CD4-positive, alpha-beta T cell treated with Interleukin-2 at 100 ng/mL for 4 hours (primary cell): ENCODE data around the gene ZC3H12D.

Source experiments
- DNase-seq: peaks from one replicate; pipeline ENCODE4 v3.0.0-alpha.2; 2020; ENCODE audit warnings: low spot score

The ZC3H12D gene

DNA sequence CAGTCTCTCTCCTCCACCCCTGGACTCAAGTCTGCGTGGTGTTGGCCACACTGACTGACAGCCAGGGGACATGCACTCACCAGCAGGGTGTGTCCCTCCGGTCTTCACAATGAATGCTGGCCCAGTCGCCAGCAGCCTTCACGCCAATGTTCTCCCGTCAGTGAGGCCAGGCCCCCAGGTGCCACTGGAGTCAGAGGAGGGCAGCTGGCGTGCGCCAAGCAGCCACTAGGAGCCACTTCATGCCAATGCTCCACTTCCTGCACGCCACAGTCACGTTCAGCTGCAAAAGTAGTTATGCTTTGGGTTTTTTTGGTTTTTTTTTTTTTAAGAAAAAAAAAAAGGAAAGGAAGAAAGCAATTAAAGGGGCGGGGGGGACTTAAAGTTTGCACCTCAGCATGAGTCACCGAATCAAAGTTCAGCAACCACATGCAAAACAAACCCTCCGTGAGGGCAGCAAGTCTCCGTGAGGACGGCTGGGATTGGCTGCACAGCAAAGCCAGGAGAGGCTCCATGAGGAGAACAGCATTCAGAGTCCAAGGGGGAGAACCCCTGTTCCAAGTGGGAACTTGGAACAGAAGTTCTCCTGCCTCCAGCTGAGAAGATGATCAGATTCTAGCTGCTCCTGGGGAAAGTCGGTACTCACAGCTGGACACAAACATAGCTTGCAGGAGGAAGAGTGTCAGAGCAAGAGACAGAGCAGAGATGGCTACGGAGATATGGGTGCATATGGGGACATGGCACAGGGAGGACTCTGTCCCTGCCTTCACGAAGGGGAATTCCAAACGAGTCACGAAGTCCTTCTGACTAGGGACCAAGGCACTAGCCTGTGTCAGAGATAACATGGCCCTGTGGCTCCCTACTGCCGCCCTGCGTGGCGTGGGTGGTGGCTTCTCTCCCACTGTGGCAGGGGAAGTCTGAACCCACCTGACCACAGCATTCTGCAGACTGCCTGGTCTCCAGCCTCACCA, at the start of gene ZC3H12D:
Gene ZC3H12D (minus strand): TSS at position 282 of the 968 bp plus-strand sequence. CDS start 10,471 bp downstream, outside the sequence.
- DNase-seq: peak; percentile 90

DNA sequence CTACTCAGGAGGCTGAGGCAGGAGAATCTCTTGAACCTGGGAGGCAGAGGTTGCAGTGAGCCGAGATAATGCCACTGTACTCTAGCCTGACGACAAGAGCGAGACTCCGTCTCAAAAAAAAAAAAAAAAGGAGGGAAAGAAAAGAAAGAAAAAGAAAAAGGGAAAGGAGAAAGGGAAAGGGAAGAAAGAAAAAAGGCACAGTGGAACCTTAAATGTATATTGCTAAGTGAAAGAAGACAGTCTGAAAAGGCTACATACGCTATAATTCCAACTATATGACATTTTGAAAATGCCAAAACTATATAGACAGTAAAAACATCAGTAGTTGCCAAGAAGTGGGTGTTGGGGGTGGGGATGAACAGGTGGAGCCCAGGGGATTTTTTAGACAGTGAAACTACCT, 44.8 kb upstream of the ZC3H12D start:
- DNase-seq: no peak

- no peak for DNase-seq
Observed at GRCh38 chr6:149515494-149515893, 30.7 kb upstream of the ZC3H12D start.

- DNase-seq: no peak
Observed at GRCh38 chr6:149513915-149514314, 29.1 kb upstream of the ZC3H12D start.

DNA sequence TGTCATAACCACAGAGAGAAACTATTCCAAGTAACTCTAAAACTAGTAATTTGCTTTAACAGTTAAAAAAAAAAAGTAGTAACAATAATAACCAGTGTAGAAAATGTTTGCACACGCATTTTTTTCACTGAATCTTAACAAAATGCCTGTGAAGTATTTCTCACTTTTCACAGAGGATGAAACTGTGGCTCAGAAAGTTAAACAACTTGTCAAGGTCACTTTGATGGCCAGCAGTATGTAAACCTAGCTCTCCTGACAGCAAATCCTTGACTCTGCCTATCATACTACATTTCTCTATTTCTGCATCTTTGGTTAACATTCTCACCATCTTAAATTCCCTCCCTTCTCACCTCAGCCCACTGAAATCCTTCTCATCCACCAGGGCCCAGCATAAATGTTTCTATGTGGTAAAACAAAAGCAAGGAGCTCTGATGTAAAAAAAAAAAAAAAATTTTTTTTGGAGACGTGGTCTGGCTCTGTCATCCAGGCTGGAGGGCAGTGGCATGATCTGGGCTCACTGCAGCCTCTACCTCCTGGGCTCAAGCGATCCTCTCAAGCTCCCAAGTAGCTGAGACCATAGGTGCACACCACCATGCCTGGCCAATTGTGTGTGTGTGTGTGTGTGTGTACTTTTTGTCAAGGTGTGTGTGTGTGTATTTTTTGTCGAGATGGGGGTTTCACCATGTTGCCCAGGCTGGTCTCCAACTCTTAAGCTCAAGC, 26.1 kb upstream of the ZC3H12D start:
- no peak for DNase-seq

- peak; percentile 74 for DNase-seq
Observed at GRCh38 chr6:149508485-149508884, 23.7 kb upstream of the ZC3H12D start.

- no peak for DNase-seq
Observed at GRCh38 chr6:149503872-149504271, 19.1 kb upstream of the ZC3H12D start.

DNA sequence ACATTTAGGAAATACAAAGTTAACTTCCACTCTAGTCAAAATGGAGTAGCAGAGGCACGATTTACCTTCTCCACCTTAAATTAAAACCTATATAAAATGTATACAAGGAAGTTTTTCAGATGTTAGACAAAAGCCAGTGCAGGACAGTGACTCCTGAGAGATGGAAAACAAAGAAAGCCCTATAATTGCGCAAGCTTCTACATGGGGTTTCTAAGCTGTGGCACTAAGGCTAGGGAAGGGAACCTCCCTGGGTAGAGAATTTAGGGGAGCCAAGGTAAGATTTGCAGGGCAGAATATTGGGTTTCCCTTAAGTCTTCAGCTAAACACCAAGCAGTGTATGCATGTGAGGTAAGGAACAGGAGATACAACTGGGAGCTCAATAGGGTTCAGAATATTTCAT, 18.5 kb upstream of the ZC3H12D start:
- no peak for DNase-seq

- no peak for DNase-seq
Observed at GRCh38 chr6:149501768-149502167, 17.0 kb upstream of the ZC3H12D start.

DNA sequence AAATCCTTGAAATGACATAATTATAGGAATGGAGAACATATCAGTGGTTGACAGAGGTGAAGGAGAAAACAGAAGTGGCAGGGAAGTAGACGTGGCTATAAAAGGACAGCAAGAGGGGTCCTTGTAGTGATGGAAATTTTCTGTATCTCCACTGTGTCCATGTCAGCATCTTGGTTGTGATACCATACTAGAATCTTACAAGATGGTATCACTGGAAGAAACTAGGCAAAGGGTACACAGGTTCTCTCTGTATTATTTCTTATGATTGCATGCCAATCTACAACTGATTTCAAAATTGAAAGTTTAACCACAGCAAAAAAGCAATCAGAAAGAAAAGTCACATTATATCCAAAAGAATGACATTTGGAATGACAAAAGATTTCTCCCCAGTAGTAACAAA, 16.4 kb upstream of the ZC3H12D start:
- DNase-seq: no peak

GRCh38 chr6:149500096-149500495, 15.3 kb upstream of the ZC3H12D start:
- DNase-seq: no peak

GRCh38 chr6:149499066-149499465, 14.3 kb upstream of the ZC3H12D start:
- no peak for DNase-seq

GRCh38 chr6:149497365-149497764, 12.6 kb upstream of the ZC3H12D start:
- no peak for DNase-seq

GRCh38 chr6:149496597-149496996, 11.8 kb upstream of the ZC3H12D start:
- DNase-seq: peak; percentile 59

- DNase-seq: peak; percentile 52
Observed at GRCh38 chr6:149495349-149496016, 10.7 kb upstream of the ZC3H12D start.

GRCh38 chr6:149494810-149495209, 10.0 kb upstream of the ZC3H12D start:
- peak; percentile 91 for DNase-seq

GRCh38 chr6:149493761-149494320, 9.0 kb upstream of the ZC3H12D start:
- DNase-seq: no peak

- peak; percentile 56 for DNase-seq
Observed at GRCh38 chr6:149492798-149493343, 8.1 kb upstream of the ZC3H12D start.

- no peak for DNase-seq
Observed at GRCh38 chr6:149489967-149490366, 5.2 kb upstream of the ZC3H12D start.

DNA sequence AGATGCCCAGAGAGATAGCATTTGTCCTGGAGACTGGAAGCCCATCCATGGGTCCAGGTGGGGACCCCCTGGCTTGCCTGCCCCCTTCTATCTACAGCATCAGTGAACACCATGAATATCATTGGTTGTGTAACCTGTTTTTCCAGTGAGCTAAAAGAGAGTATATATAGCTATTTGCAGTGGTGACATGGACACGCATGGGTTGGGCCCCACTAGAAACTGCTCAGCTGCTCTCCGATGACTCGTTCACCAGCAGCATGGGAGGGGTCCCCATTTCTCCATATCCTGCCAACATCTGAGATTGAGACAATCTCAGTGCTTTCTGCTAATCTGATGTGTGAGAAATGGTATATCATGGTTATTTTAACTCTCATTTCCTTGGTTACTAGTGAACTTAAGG, 4.0 kb upstream of the ZC3H12D start:
- DNase-seq: peak; percentile 54

DNA sequence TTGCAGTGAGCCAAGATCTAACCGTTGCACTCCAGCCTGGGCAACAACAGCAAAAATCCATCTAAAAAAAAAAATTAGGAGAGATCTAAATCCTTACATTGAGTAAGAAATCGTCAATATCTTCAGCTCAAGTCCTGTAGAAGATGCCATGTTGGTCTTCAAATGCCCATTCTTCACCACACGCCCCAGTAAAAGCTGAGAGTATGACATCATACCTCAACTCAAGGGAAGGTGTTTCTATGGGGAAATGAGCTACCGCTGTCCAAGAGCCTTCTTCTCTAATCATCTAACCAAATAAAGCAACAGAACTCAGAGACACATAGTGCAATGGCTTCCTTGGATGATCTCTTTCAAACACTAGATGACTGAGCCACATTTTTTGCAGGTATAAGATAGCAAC, 2.5 kb upstream of the ZC3H12D start:
- no peak for DNase-seq
